NOMO-1 treated with DMSO at 0.1 percent for 48 hours (cell line): Measurements from ENCODE around the gene PARVA.

ENCODE experiments used
- DNase-seq: peaks from one replicate; lab custom pipeline; 2025; ENCODE audit not compliant: unreplicated experiment; lab: John Stamatoyannopoulos, UW

The PARVA gene

GRCh38 chr11:12544986-12545775 is 167.8 kb downstream of the PARVA start:
- DNase-seq: no peak

GRCh38 chr11:12546122-12546521 is 168.8 kb downstream of the PARVA start:
- DNase-seq: no peak

DNA sequence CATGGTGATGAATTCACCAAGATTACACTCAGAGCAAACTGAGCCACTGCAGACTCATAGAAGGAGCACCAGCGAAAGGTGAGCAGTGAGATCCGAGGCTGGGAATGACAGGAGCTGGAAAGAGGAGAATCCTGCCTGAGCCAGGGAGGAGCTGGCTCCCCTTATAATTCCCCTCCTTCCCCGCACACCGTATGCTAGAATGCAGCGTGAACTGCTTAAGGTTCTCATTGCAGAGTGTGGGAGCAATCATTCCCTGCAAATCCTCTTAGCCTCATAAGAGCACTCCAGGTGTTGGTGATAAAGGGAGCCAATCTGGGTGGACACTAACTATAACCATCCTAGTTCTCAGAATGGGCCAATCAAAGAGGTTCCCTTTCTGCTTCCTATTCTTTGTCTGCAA is 169.3 kb downstream of the PARVA start:
- no peak for DNase-seq

DNA sequence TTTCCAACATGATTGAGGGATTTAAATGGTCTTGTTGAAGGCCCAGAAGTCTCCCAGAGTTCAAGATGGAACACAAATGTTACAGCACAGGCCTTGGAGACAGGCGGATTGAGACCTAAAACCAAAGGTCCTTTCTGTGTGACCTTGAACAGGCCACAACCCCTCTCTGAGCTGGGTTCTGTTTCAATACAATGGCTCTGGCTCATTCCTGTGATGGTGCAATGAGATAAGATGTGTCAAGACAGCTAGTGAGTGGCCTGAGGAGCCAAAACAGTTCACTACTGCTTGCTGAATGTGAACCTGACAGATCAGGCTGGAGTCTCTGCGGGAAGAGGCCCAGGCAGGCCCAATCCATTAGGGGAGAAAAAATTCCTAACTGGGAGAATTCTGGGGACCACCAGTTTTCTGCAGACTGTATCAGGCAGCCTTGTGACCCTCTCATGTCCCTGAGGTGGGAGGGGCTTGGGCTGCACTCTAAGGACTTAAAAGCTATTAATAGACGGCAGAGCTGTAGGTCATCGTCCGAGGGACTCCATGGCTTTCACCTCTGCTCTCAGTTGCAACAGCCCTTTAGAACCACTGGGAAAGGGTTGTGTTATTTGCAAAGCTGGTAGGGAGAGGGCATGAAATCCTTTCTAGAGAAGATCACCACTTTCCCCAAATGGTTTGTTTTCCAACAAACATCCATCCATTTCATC is 170.7 kb downstream of the PARVA start:
- DNase-seq: no peak

DNA sequence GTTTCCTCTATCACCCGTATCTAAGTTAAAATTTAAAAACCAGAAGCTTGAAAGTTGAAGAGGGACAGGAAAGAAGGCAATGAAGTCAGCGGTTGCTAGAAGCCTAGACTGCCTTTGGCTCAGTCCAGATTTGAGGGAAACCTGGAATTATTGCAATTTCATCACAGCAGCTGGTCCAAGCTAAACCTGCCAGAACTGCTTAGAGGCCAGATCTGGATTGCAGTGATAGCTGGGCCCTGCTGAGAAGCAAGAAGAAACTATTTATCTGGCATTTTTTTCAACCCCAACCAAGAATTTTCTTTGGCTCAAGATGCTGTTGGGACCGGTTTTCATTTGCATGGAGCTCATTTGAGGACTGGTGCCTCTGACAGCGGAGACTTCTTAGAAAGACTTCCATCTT is 175.3 kb downstream of the PARVA start:
- no peak for DNase-seq

GRCh38 chr11:12554122-12554521 is 176.8 kb downstream of the PARVA start:
- DNase-seq: no peak

GRCh38 chr11:12556155-12556554 is 178.8 kb downstream of the PARVA start:
- DNase-seq: no peak

- no peak for DNase-seq
Measured at GRCh38 chr11:12556788-12557384, 179.5 kb downstream of the PARVA start.

DNA sequence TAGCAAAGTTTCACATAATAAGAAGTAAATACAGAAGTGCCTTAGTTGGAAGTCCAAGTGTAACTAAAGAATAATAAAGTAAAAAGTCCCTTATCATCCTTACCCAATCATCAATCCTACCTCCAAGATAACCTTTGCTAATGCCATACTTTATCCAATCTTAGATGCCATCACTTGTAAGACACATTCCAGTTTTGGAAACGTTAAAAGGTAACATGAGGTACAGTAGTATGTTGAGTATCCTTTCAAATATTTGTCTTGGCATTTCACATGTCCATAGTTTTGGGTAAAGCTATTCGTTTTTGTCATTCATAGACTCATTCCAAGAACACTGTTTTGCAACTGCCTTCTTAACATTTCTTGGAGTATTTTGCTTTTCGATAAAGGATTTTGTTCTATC is 181.6 kb downstream of the PARVA start:
- no peak for DNase-seq

DNA sequence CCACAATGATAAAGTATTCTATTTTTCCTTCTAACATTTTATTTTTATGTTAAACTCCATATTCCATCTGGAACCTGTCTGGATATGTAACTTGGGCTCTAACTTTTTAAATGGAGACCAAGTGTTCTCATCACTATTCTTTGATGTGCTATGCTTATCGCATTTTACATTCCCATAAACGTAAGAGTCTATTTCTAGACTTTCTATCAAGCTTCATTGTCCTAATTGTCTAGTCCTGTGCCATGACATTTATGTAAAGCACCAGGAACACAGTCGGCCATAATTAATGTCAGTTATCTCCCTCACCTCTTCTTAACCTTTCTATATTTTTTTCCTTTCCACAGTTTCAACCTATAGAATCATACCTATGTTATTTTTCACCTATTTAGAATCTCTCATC is 183.0 kb downstream of the PARVA start:
- no peak for DNase-seq

GRCh38 chr11:12560861-12561260 is 183.5 kb downstream of the PARVA start:
- no peak for DNase-seq

DNA sequence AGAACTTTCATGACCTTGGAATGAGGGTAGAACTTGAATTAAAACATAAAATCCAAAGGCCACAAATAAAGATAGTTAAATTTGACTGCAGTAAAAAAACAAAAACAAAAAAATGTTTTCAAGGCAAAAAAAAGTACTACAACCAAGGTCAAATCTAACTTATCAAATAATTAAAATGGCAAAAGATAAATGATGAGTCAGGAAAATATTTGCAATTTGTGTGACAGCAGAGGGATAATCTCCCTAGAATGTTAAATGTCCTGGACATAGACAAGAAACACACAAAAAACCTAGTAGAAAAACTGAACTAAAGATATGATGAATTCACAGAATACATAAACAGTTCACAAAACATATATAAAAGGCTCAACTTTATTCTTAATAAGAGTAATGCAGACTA is 186.6 kb downstream of the PARVA start:
- DNase-seq: no peak

- DNase-seq: no peak
Measured at GRCh38 chr11:12565406-12565805, 188.0 kb downstream of the PARVA start.

- no peak for DNase-seq
Measured at GRCh38 chr11:12567746-12568460, 190.5 kb downstream of the PARVA start.

- no peak for DNase-seq
Measured at GRCh38 chr11:12569499-12570425, 192.4 kb downstream of the PARVA start.

- DNase-seq: no peak
Measured at GRCh38 chr11:12573707-12574485, 196.5 kb downstream of the PARVA start.

- no peak for DNase-seq
Measured at GRCh38 chr11:12577725-12578644, 200.6 kb downstream of the PARVA start.

DNA sequence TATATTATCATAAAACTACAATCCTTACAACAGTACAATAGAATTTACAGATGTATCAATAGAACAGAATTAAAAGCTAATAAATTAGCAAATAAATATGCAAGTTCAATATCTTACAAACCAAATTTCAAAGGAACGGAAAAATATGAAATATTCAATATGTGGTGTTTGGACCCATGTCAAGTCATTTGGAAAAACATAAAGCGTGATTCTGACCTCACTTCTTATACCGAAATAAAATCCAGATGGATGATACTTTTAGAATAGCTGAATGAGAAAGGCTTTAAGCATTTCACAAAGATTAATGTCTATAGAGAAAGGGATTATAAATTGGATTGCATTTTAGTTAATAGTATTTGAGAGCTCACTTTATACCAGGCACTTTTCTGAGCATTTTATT is 204.0 kb downstream of the PARVA start:
- DNase-seq: no peak

- DNase-seq: no peak
Measured at GRCh38 chr11:12581923-12582322, 204.6 kb downstream of the PARVA start.
